H1 (cell line): ENCODE data around the gene VWA7. TPM values are rescaled to one million over a fixed set of nuclear protein-coding genes. Genes with fewer than 3 reads are reported as not detected.

ENCODE experiments used
- CTCF ChIA-PET: fragments of 300-600 bp; sonication (Branson Sonifier 250); formaldehyde crosslinking; loops from one replicate; lab custom pipeline; 2021; ENCODE audit not compliant: partially characterized antibody; lab: Charles Lee
- POLR2A ChIA-PET: fragments of 300-600 bp; sonication (Branson Sonifier 250); formaldehyde crosslinking; loops from one replicate; lab custom pipeline; 2021; ENCODE audit warnings: inconsistent platforms; ENCODE audit not compliant: partially characterized antibody; lab: Charles Lee
- DNase-seq, 2 experiments: peaks; one replicate each; pipeline versions ENCODE4 v3.0.0 to v3.0.0-alpha.2; 2010 to 2022; ENCODE audit warnings: low spot score in 2 of 2, low read depth in 1 of 2, mixed read lengths in 1 of 2
- FAIRE-seq: peaks from 2 replicates; lab custom pipeline; 2011; peaks lifted over from hg19 to GRCh38; lab: Jason Lieb, UNC
- H2AFZ ChIP-seq: 2 replicates; pipeline ENCODE4 v1.8.1; 2012; ENCODE audit warnings: low read length, inconsistent platforms
- H2AK5ac ChIP-seq: 2 replicates; pipeline ENCODE4 v1.6.1; 2013; ENCODE audit warnings: low read depth, low read length
- H2BK120ac ChIP-seq: replicated peaks from 2 replicates; pipeline ENCODE3; 2013; ENCODE audit warnings: low read depth, low read length, inconsistent platforms
- H2BK12ac ChIP-seq: 2 replicates; pipeline ENCODE4 v1.6.1; 2013; ENCODE audit warnings: low read depth, low read length
- H2BK15ac ChIP-seq: 2 replicates; pipeline ENCODE4 v1.6.1; 2013; ENCODE audit warnings: low read length
- H2BK20ac ChIP-seq: 2 replicates; pipeline ENCODE4 v1.6.1; 2013; ENCODE audit warnings: low read length
- H2BK5ac ChIP-seq: 2 replicates; pipeline ENCODE4 v1.6.1; 2013; ENCODE audit warnings: low read depth, low read length
- H3K14ac ChIP-seq: 2 replicates; pipeline ENCODE4 v1.6.1; 2013; ENCODE audit warnings: inconsistent platforms; ENCODE audit not compliant: insufficient read length
- H3K18ac ChIP-seq: 2 replicates; pipeline ENCODE4 v1.6.1; 2013; ENCODE audit warnings: low read length; ENCODE audit errors: extremely low read depth
- H3K23ac ChIP-seq: 2 replicates; pipeline ENCODE4 v1.6.1; 2013; ENCODE audit warnings: inconsistent platforms; ENCODE audit not compliant: insufficient read length
- H3K23me2 ChIP-seq: 2 replicates; pipeline ENCODE4 v1.6.1; 2013; ENCODE audit warnings: low read depth, low read length
- H3K27ac ChIP-seq: 2 replicates; pipeline ENCODE4 v1.6.1; 2011; ENCODE audit warnings: low read depth, low read length, inconsistent platforms
- H3K27me3 ChIP-seq, 4 experiments: replicated peaks in 1 of 4; 1 replicate in 1 of 4; 2 replicates in 3 of 4; pipeline versions ENCODE4 v1.6.1 to v1.8.1; 2011 to 2013; ENCODE audit warnings: low read length in 3 of 4, mild to moderate bottlenecking in 3 of 4, inconsistent platforms in 2 of 4, mixed read lengths in 2 of 4, moderate library complexity in 1 of 4; ENCODE audit not compliant: control insufficient read depth in 3 of 4, insufficient read depth in 3 of 4; ENCODE audit errors: extremely low read depth in 1 of 4
- H3K36me3 ChIP-seq, 4 experiments: 2 replicates each; pipeline versions ENCODE4 v1.6.1 to v1.8.1; 2011 to 2013; ENCODE audit warnings: mild to moderate bottlenecking in 4 of 4, low read length in 3 of 4, moderate library complexity in 2 of 4, control low read depth in 1 of 4, inconsistent platforms in 1 of 4; ENCODE audit not compliant: insufficient read depth in 4 of 4, control insufficient read depth in 2 of 4
- H3K4ac ChIP-seq: replicated peaks from 2 replicates; pipeline ENCODE3; 2013; ENCODE audit warnings: low read length, low read depth, mixed read lengths, inconsistent platforms; ENCODE audit not compliant: insufficient read length
- H3K4me1 ChIP-seq, 4 experiments: replicated peaks in 1 of 4; 1 replicate in 1 of 4; 2 replicates in 3 of 4; pipeline versions ENCODE4 v1.6.1 to v1.8.1; 2011 to 2013; ENCODE audit warnings: low read length in 3 of 4, inconsistent platforms in 2 of 4, mixed read lengths in 1 of 4; ENCODE audit not compliant: insufficient read depth in 4 of 4, control insufficient read depth in 3 of 4
- H3K4me2 ChIP-seq, 2 experiments: 2 replicates each; pipeline versions ENCODE4 v1.6.1 to v1.8.1; 2011 to 2013; ENCODE audit warnings: low read depth in 2 of 2, low read length in 2 of 2, control low read depth in 1 of 2, inconsistent platforms in 1 of 2, mild to moderate bottlenecking in 1 of 2; ENCODE audit not compliant: insufficient read depth in 1 of 2
- H3K4me3 ChIP-seq, 4 experiments: fragments of 200-600, 300-600 bp in 1 of 4; sonication (generic), shearing (Covaris generic), sonication (Bioruptor Twin) in 1 of 4; 2 replicates each; pipeline versions ENCODE4 v1.5.1 to v1.8.1; 2011 to 2016; ENCODE audit warnings: low read length in 4 of 4, low read depth in 3 of 4, control low read depth in 2 of 4, inconsistent platforms in 2 of 4, mild to moderate bottlenecking in 2 of 4, mixed read lengths in 1 of 4, moderate library complexity in 1 of 4; ENCODE audit not compliant: insufficient read depth in 2 of 4; ENCODE audit errors: extremely low read depth in 1 of 4
- H3K56ac ChIP-seq: replicated peaks from 2 replicates; pipeline ENCODE3; 2013; ENCODE audit warnings: low read depth, mild to moderate bottlenecking, mixed read lengths, low read length, inconsistent platforms; ENCODE audit not compliant: insufficient read length
- H3K79me1 ChIP-seq: 2 replicates; pipeline ENCODE4 v1.6.1; 2013; ENCODE audit warnings: low read depth, low read length, control low read depth
- H3K79me2 ChIP-seq, 2 experiments: 2 replicates each; pipeline versions ENCODE4 v1.6.1 to v1.8.1; 2012 to 2013; ENCODE audit warnings: low read length in 2 of 2, mild to moderate bottlenecking in 2 of 2, inconsistent platforms in 1 of 2; ENCODE audit not compliant: insufficient read depth in 2 of 2, control insufficient read depth in 1 of 2
- H3K9ac ChIP-seq, 4 experiments: replicated peaks in 1 of 4; 1 replicate in 1 of 4; 2 replicates in 3 of 4; pipeline versions ENCODE4 v1.6.1 to v1.8.1; 2011 to 2013; ENCODE audit warnings: low read depth in 3 of 4, low read length in 3 of 4, control low read depth in 2 of 4, mild to moderate bottlenecking in 2 of 4, moderate library complexity in 2 of 4, inconsistent platforms in 1 of 4; ENCODE audit errors: extremely low read depth in 1 of 4
- H3K9me3 ChIP-seq, 2 experiments: 2 replicates each; pipeline versions ENCODE4 v1.6.1 to v1.8.1; 2012 to 2013; ENCODE audit warnings: mild to moderate bottlenecking in 2 of 2, moderate library complexity in 2 of 2, control low read depth in 1 of 2, inconsistent platforms in 1 of 2, low read depth in 1 of 2, low read length in 1 of 2, mixed read lengths in 1 of 2; ENCODE audit not compliant: insufficient read depth in 2 of 2
- H4K20me1 ChIP-seq, 2 experiments: replicated peaks in 1 of 2; 2 replicates each; pipeline versions ENCODE3 to v1.8.1; 2011 to 2013; ENCODE audit warnings: inconsistent platforms in 2 of 2, low read length in 2 of 2, mild to moderate bottlenecking in 1 of 2; ENCODE audit not compliant: insufficient read depth in 2 of 2, control insufficient read depth in 1 of 2
- H4K5ac ChIP-seq: 2 replicates; pipeline ENCODE4 v1.6.1; 2013; ENCODE audit warnings: low read length, low read depth, mixed read lengths, inconsistent platforms; ENCODE audit not compliant: insufficient read length
- H4K8ac ChIP-seq: 2 replicates; pipeline ENCODE4 v1.8.0; 2013; ENCODE audit warnings: mild to moderate bottlenecking, moderate library complexity, low read length, inconsistent platforms; ENCODE audit not compliant: insufficient read depth; ENCODE audit errors: extremely low read depth
- H4K91ac ChIP-seq: replicated peaks from 2 replicates; pipeline ENCODE3; 2013; ENCODE audit warnings: low read length, mixed read lengths, inconsistent platforms; ENCODE audit not compliant: insufficient read length
- BRCA1 ChIP-seq: IDR thresholded peaks from 2 replicates; pipeline ENCODE4 v1.6.1; 2012; ENCODE audit warnings: low read depth, low read length, improper control_type of control experiment
- CBX8 ChIP-seq: fragments of 300-800, 300-1000 bp; sonication (generic); IDR thresholded peaks from 2 replicates; pipeline ENCODE4 v1.7.1; 2016; ENCODE audit warnings: low read depth, low read length, borderline replicate concordance
- SP4 ChIP-seq: IDR thresholded peaks from 2 replicates; pipeline ENCODE4 v1.6.1; 2012; ENCODE audit warnings: low read length, inconsistent platforms
- SRF ChIP-seq: IDR thresholded peaks from 2 replicates; pipeline ENCODE4 v1.6.1; 2011; ENCODE audit warnings: mild to moderate bottlenecking, low read depth, low read length, moderate library complexity
- WGBS, 2 experiments: shearing (Covaris generic) in 1 of 2; methylation state at CpG; one replicate each; pipeline versions ENCODE4 v1.1.6 to v1.1.7; 2013 to 2015; ENCODE audit warnings: low lambda C conversion rate in 2 of 2, mixed read lengths in 2 of 2, inconsistent platforms in 1 of 2, low coverage in 1 of 2, missing lambda C conversion rate in 1 of 2; ENCODE audit not compliant: insufficient replicate concordance in 2 of 2, insufficient coverage in 1 of 2, insufficient read length in 1 of 2; ENCODE audit errors: extremely low coverage in 1 of 2, missing lambda C conversion rate in 1 of 2; 5-methylcytosine and 5-hydroxymethylcytosine counted together
- polyA plus RNA-seq, 7 experiments: library from polyadenylated mRNA; depleted of rRNA in 3 of 7; stranded (reverse) in 5 of 7; unstranded in 2 of 7; fragments of >200 nt in 5 of 7; fragments of 200-250 nt in 2 of 7; gene quantifications; 1 replicate in 5 of 7; 2 replicates in 1 of 7; 4 replicates in 1 of 7; pipeline versions ENCODE4 v1.2.1 to v1.2.3, GENCODE V29; 2011 to 2013; ENCODE audit warnings: missing spikeins in 2 of 7, mixed read lengths in 2 of 7
- total RNA-seq: library from RNA; stranded (reverse); fragmentation: NEBNext Ultra II Directional; extraction: Animal tissue kit (Norgen Biotek cat#: 25700); gene quantifications from 2 replicates; pipeline ENCODE4 v1.2.1, GENCODE V29; 2021
- TF ChIP-seq, protein P1 (sequence below): IDR thresholded peaks from 2 replicates; pipeline ENCODE4 v1.6.1; 2012; ENCODE audit warnings: inconsistent platforms

Gene VWA7
- total and polyA plus RNA-seq, 2 of the 8 experiments (the other 6 are each of a cell fraction or from before 2014, with no cell fraction given), result 0.82 to 2.1 TPM

DNA sequence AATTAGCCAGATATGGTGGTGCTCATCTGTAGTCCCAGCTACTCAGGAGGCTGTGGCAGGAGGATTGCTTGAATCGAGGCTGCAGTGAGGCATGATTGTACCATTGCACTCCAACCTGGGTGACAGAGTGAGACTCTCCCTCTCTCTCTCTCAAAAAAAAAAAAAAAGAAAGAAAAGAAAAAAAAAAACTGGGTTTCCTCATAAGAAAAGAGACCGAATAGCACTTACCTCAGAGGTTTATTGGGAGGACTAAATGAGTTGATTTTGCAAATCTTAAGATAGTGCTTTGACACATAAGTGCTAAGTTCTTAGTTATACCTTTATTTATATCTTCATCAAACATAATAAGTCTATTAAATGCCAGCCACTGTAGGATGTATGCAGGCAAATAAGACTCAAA is 6.3 kb downstream of the VWA7 start:
- H2BK5ac ChIP-seq, result no peak overlapping the region
- no peak for FAIRE-seq
- no peak overlapping the region for H3K9ac ChIP-seq
- POLR2A ChIA-PET, result interaction anchor here (0.6 to 2.8 kb wide), 9 partner anchors 10 to 1604 kb away, joined by 3 to 10 read pairs (median 7); partner anchors contain the start of genes HSPA1A, HSPA1L, MSH5 and VARS1
- H4K20me1 ChIP-seq, result no peaks in the 10 kb centered on the region
- H3K23me2 ChIP-seq, result 0 out of 2 replicates have a peak, but pooled peaks cover 3% of the 10 kb centered on the region
- 74% methylated on average over 2 of the region's 2 CpGs; no CpG with 5 or more reads in 1 of the 2 experiments for WGBS, 2 experiments
- no peak overlapping the region for H2BK15ac ChIP-seq
- H4K8ac ChIP-seq, result no peak overlapping the region
- H3K4me1 ChIP-seq, result peaks cover 0 to 5% (median under 1%) of the 10 kb centered on the region in 4 experiments; a peak in 4 of 7 replicates
- H3K56ac ChIP-seq, result no peak overlapping the region
- no peak overlapping the region for H3K14ac ChIP-seq
- DNase-seq, result no peak
- no peak overlapping the region for H2BK20ac ChIP-seq
- H2AK5ac ChIP-seq, result no peak overlapping the region
- H3K18ac ChIP-seq, result no peak overlapping the region
- no peak overlapping the region for H3K27ac ChIP-seq
- no peak overlapping the region for H4K5ac ChIP-seq
- H2AFZ ChIP-seq, result no peak overlapping the region
- TF ChIP-seq CBX8 (no peak), SP4 (no peak), SRF (no peak), BRCA1 (no peak)
- TF ChIP-seq, protein P1, sequence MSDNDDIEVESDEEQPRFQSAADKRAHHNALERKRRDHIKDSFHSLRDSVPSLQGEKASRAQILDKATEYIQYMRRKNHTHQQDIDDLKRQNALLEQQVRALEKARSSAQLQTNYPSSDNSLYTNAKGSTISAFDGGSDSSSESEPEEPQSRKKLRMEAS, result no peak
- TF ChIP-seq, all 59 proteins: peak for 0
- Histone ChIP-seq H3K4ac (no peak overlapping the region), H2BK120ac (no peak overlapping the region), H3K79me2 (no peaks in the 10 kb centered on the region), H3K23ac (no peak overlapping the region), H3K4me3 (no peak overlapping the region), H3K9me3 (no peaks in the 10 kb centered on the region), H3K36me3 (no peaks in the 10 kb centered on the region), H3K27me3 (no peaks in the 10 kb centered on the region), H3K79me1 (no peaks in the 10 kb centered on the region), H2BK12ac (no peak overlapping the region), H4K91ac (no peak overlapping the region), H3K4me2 (no peak overlapping the region)
- CTCF ChIA-PET, result interaction anchor here (0.6 to 14.4 kb wide), 18 partner anchors 14 to 97 kb away, joined by 3 to 228 read pairs (median 12); partner anchors contain the start of genes DDAH2, HSPA1B, MPIG6B and MSH5
